Measurements from ENCODE around the gene PHETA1.

DNA sequence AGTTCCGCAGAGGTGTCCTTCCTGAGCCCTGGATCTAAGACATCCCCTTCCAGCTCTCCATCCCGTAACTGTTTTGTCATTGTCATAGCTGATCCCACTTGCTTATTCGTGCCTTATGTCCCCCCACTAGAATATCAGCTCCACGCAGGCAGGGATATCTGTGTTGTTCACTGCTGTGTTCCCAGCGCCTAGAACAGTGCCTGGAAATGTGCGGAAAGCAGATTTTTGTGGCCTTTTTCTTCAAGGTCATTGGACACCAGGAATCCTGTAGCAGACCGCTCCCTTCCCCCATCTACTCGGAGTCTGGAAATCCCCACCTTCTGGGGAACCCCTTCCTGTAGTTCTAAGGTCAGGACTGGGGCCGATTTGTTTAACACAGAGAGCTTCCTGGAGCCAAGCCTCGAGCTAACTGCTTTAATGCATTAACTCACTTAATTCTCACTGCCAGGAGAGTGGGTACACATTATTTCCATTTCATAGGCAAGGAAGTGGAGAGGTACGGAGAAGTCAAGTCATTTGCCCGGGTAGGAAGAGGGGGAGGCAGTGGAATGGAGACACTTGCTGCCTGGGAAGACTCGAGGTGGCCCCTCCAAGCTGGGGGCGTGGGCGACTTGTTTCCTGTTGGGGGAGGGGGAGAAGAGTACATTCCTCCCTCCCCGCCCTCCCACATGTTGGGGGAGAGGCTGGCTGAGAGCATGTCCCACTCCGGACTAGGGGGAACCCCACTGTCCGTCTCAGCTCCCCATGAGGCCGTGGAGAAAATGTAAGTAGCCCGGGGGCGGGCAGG, 35.7 kb upstream of the PHETA1 start:
- no peak for TF ChIP-seq CTCF (IDR thresholded peaks at IDR 0.05 in 2 of 3, conservative IDR thresholded peaks at IDR 0.05 in 1 of 3; ENCODE audit: borderline replicate concordance in 1 of 3, insufficient read depth in 1 of 3, low read depth in 2 of 3, low read length in 2 of 3)
- TF ChIP-seq EZH2 (IDR thresholded peaks at IDR 0.05), result no peak
- no peak for TF ChIP-seq EGR1 (IDR thresholded peaks at IDR 0.05; ENCODE audit: low read depth)
- TF ChIP-seq FOSL1 (IDR thresholded peaks at IDR 0.05; ENCODE audit: low read depth), result no peak
- TF ChIP-seq POLR2AphosphoS5 (IDR thresholded peaks at IDR 0.05; ENCODE audit: low read depth, low read length), result no peak
- no peak for TF ChIP-seq ZNF274 (IDR thresholded peaks at IDR 0.05; ENCODE audit: low read depth, low read length)
- no peak for TF ChIP-seq SRF (IDR thresholded peaks at IDR 0.05; ENCODE audit: low read depth)
- no peak for TF ChIP-seq ATF3 (IDR thresholded peaks at IDR 0.05)
- TF ChIP-seq, protein P1, sequence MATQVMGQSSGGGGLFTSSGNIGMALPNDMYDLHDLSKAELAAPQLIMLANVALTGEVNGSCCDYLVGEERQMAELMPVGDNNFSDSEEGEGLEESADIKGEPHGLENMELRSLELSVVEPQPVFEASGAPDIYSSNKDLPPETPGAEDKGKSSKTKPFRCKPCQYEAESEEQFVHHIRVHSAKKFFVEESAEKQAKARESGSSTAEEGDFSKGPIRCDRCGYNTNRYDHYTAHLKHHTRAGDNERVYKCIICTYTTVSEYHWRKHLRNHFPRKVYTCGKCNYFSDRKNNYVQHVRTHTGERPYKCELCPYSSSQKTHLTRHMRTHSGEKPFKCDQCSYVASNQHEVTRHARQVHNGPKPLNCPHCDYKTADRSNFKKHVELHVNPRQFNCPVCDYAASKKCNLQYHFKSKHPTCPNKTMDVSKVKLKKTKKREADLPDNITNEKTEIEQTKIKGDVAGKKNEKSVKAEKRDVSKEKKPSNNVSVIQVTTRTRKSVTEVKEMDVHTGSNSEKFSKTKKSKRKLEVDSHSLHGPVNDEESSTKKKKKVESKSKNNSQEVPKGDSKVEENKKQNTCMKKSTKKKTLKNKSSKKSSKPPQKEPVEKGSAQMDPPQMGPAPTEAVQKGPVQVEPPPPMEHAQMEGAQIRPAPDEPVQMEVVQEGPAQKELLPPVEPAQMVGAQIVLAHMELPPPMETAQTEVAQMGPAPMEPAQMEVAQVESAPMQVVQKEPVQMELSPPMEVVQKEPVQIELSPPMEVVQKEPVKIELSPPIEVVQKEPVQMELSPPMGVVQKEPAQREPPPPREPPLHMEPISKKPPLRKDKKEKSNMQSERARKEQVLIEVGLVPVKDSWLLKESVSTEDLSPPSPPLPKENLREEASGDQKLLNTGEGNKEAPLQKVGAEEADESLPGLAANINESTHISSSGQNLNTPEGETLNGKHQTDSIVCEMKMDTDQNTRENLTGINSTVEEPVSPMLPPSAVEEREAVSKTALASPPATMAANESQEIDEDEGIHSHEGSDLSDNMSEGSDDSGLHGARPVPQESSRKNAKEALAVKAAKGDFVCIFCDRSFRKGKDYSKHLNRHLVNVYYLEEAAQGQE (IDR thresholded peaks at IDR 0.05; ENCODE audit: low read depth), result no peak
- no peak for TF ChIP-seq SP1 (IDR thresholded peaks at IDR 0.05; ENCODE audit: low read depth)
- TF ChIP-seq POLR2A (IDR thresholded peaks at IDR 0.05; ENCODE audit: borderline replicate concordance, extremely low read depth, insufficient read depth, insufficient read length), result no peak

Measured in HCT116 (cell line).